ENCODE results near the gene IFT172. TPM values are rescaled to one million over a fixed set of nuclear protein-coding genes. Genes with fewer than 3 reads are reported as not detected.

The IFT172 gene
- total and polyA plus RNA-seq, 2 donors (not counting 1 experiment from before 2014, with no cell fraction given), result 11.2 to 33.0 TPM

GRCh38 chr2:27408601-27409320 is 80.8 kb downstream of the IFT172 start:
- Histone ChIP-seq H3K36me3 (ENCODE audit: control insufficient read depth, insufficient read depth, low read length) (no peaks in the 10 kb centered on the region), H3K4me3 (replicated peaks in 1 of 4; ENCODE audit: control extremely low read depth in 1 of 4, insufficient read depth in 1 of 4, low read depth in 3 of 4, low read length in 4 of 4) (peak overlapping the region; percentile 85 to 95 (median 88)), H3K9ac (ENCODE audit: insufficient read depth, low read length) (peak overlapping the region; percentile 85), H3K4me1 (ENCODE audit: control insufficient read depth, extremely low read depth, insufficient read depth, low read length) (no peaks in the 10 kb centered on the region), H3K27ac (ENCODE audit: insufficient read depth, low read length) (peak overlapping the region; percentile 83), H2AFZ (ENCODE audit: low read length) (peak overlapping the region; percentile 47), H3K9me3 (ENCODE audit: control insufficient read depth, insufficient read depth, low read depth, low read length) (no peaks in the 10 kb centered on the region), H3K27me3 (ENCODE audit: control insufficient read depth, insufficient read depth, low read length) (no peaks in the 10 kb centered on the region), H4K20me1 (ENCODE audit: control insufficient read depth, extremely low read depth, insufficient read depth, low read length) (no peaks in the 10 kb centered on the region), H3K79me2 (ENCODE audit: control insufficient read depth, insufficient read depth, low read length) (peaks cover 50% of the 10 kb centered on the region), H3K4me2 (ENCODE audit: extremely low read depth, insufficient read depth, low read length) (peak overlapping the region; percentile 82)
- DNase-seq (ENCODE audit: low read depth in 2 of 2), result peak in 1 of 2 donors; percentile 3
- TF ChIP-seq CTCF (conservative IDR thresholded peaks at IDR 0.05 in 1 of 2, IDR thresholded peaks at IDR 0.05 in 1 of 2; ENCODE audit: low read depth in 1 of 2, low read length in 2 of 2) (no peak), EZH2 (IDR thresholded peaks at IDR 0.05; ENCODE audit: low read length, missing control alignments) (no peak)

DNA sequence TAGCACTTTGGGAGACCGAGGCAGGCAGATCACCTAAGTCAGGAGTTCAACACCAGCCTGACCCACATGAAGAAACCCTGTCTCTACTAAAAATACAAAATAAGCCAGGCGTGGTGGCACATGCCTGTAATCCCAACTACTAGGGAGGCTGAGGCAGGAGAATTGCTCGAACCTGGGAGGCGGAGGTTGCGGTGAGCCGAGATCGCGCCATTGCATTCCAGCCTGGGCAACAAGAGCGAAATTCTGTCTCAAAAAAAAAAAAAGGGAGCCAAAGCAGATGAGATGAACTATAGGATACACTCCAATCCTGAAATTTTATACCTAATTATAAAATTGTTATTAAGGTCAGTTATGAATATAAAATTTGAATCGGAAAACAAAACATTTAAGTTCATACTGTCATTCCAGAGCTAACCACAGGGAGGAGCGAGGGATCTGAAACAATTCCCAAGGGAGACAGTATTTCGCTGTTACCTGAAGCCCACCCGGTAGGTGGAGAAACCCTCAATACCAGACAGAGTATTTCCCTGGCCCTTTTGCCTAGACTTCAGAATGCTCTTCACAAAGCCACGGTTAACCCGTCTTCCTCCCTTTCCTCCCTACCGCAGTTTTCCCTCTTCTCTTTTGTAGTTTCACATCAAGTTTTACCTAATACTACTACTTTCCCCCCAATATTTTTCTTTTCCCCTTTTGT is 81.6 kb downstream of the IFT172 start:
- peak; percentile 46 to 70 for DNase-seq (ENCODE audit: low read depth in 2 of 2)
- Histone ChIP-seq H4K20me1 (ENCODE audit: control insufficient read depth, extremely low read depth, insufficient read depth, low read length) (no peaks in the 10 kb centered on the region), H3K4me2 (ENCODE audit: extremely low read depth, insufficient read depth, low read length) (peak overlapping the region; percentile 82), H3K27me3 (ENCODE audit: control insufficient read depth, insufficient read depth, low read length) (no peaks in the 10 kb centered on the region), H3K79me2 (ENCODE audit: control insufficient read depth, insufficient read depth, low read length) (peaks cover 58% of the 10 kb centered on the region), H2AFZ (ENCODE audit: low read length) (no peak overlapping the region), H3K4me3 (replicated peaks in 1 of 4; ENCODE audit: control extremely low read depth in 1 of 4, insufficient read depth in 1 of 4, low read depth in 3 of 4, low read length in 4 of 4) (peak overlapping the region; percentile 85 to 95 (median 88)), H3K9me3 (ENCODE audit: control insufficient read depth, insufficient read depth, low read depth, low read length) (no peaks in the 10 kb centered on the region), H3K36me3 (ENCODE audit: control insufficient read depth, insufficient read depth, low read length) (no peaks in the 10 kb centered on the region), H3K9ac (ENCODE audit: insufficient read depth, low read length) (no peak overlapping the region), H3K27ac (ENCODE audit: insufficient read depth, low read length) (no peak overlapping the region), H3K4me1 (ENCODE audit: control insufficient read depth, extremely low read depth, insufficient read depth, low read length) (no peaks in the 10 kb centered on the region)
- TF ChIP-seq CTCF (conservative IDR thresholded peaks at IDR 0.05 in 1 of 2, IDR thresholded peaks at IDR 0.05 in 1 of 2; ENCODE audit: low read depth in 1 of 2, low read length in 2 of 2) (peak; percentile 63), EZH2 (IDR thresholded peaks at IDR 0.05; ENCODE audit: low read length, missing control alignments) (no peak)

DNA sequence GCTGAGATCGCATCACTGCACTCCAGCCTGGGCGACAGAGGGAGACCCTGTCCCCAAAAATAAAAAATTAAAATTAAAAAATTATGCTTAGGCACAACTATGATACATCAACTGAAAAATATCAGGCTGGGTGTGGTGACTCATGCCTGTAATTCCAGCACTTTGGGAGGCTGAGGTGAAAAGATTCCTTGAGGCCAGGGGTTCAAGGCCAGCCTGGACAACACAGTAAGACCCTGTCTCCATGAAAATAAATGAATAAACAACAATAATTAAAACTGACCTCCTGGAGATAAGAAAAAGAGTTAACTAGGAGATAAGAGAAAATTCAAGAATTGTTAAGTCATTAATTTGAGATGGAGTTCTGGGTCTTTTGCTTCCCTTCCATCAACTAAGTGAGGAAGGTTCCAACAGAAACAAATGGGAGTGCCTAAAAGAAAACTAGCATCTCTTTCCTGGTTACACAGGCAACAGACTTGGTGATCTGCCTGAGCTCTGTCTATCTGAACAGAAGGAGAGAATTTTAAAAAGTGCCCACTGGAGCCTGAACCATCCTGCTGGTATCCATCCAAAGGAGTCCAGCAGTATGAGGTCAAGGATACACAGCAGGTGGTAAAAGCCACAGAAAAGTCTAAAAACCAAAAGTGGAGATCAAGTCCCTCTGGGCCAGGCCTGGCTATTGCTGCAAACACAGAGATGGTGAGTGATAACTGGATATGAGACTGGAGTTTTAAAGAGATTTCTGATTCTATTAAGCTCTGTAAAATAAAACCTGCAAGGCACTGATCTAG is 89.0 kb downstream of the IFT172 start:
- Histone ChIP-seq H3K27me3 (ENCODE audit: control insufficient read depth, insufficient read depth, low read length) (no peaks in the 10 kb centered on the region), H3K79me2 (ENCODE audit: control insufficient read depth, insufficient read depth, low read length) (peaks cover 90% of the 10 kb centered on the region), H3K36me3 (ENCODE audit: control insufficient read depth, insufficient read depth, low read length) (no peaks in the 10 kb centered on the region), H3K27ac (ENCODE audit: insufficient read depth, low read length) (no peak overlapping the region), H4K20me1 (ENCODE audit: control insufficient read depth, extremely low read depth, insufficient read depth, low read length) (no peaks in the 10 kb centered on the region), H3K4me3 (replicated peaks in 1 of 4; ENCODE audit: control extremely low read depth in 1 of 4, insufficient read depth in 1 of 4, low read depth in 3 of 4, low read length in 4 of 4) (no peak overlapping the region), H3K4me1 (ENCODE audit: control insufficient read depth, extremely low read depth, insufficient read depth, low read length) (peaks cover 2% of the 10 kb centered on the region), H3K9me3 (ENCODE audit: control insufficient read depth, insufficient read depth, low read depth, low read length) (no peaks in the 10 kb centered on the region), H3K4me2 (ENCODE audit: extremely low read depth, insufficient read depth, low read length) (no peak overlapping the region), H3K9ac (ENCODE audit: insufficient read depth, low read length) (no peak overlapping the region), H2AFZ (ENCODE audit: low read length) (no peak overlapping the region)
- TF ChIP-seq CTCF (conservative IDR thresholded peaks at IDR 0.05 in 1 of 2, IDR thresholded peaks at IDR 0.05 in 1 of 2; ENCODE audit: low read depth in 1 of 2, low read length in 2 of 2) (no peak), EZH2 (IDR thresholded peaks at IDR 0.05; ENCODE audit: low read length, missing control alignments) (no peak)
- DNase-seq (ENCODE audit: low read depth in 2 of 2), result no peak
